K562 (cell line): ENCODE measurements around the gene ATG14. TPM values are rescaled to one million over a fixed set of nuclear protein-coding genes. Genes with fewer than 3 reads are reported as not detected.

ENCODE experiments used
- ATAC-seq: fragments of 200-7000 bp; cut with Tn5 transposase; 3 replicates; pipeline ENCODE4 v1.9.1; 2020; ENCODE audit warnings: moderate library complexity
- BruUV-seq: library from RNA; stranded (reverse); fragments of 400-500 nt; replicated peaks from 2 replicates; lab custom pipeline; 2021; lab: Mats Ljungman, UMichigan
- CTCF ChIA-PET: fragments of 300-600 bp; formaldehyde crosslinking; extraction: SDS; loops from one replicate; lab custom pipeline; 2021; ENCODE audit warnings: low intra/inter-chr PET ratio; lab: Yijun Ruan, JAX
- POLR2A ChIA-PET: fragments of 300-600, 350-650 bp; sonication (Branson Sonifier 250); formaldehyde crosslinking; extraction: SDS; loops from one replicate; lab custom pipeline; 2021; ENCODE audit warnings: antibody characterized with exemption, inconsistent platforms; lab: Yijun Ruan, JAX
- DNase-seq, 4 experiments: peaks; one replicate each; pipeline versions ENCODE4 v3.0.0 to v3.0.0-alpha.2; 2011 to 2018; ENCODE audit warnings: low spot score in 3 of 4, mixed read lengths in 3 of 4; ENCODE audit errors: extremely low read depth in 1 of 4
- FAIRE-seq: peaks from 2 replicates; lab custom pipeline; 2011; peaks lifted over from hg19 to GRCh38; lab: Jason Lieb, UNC
- H2AFZ ChIP-seq: 2 replicates; pipeline ENCODE4 v1.6.0; 2011; ENCODE audit warnings: low read depth, low read length, control low read depth, inconsistent platforms
- H3K27ac ChIP-seq: fragments of 200-600 bp; 3 replicates; pipeline ENCODE4 v1.8.0; 2011; ENCODE audit warnings: low read depth, mild to moderate bottlenecking, control low read depth, inconsistent platforms, low read length, moderate library complexity, mixed read lengths; ENCODE audit errors: extremely low read depth
- H3K27me3 ChIP-seq, 2 experiments: fragments of 300-600 bp in 1 of 2; 2 replicates in 1 of 2; 3 replicates in 1 of 2; pipeline versions ENCODE4 v1.6.0 to v1.8.0; 2011; ENCODE audit warnings: inconsistent platforms in 2 of 2, low read length in 2 of 2, mild to moderate bottlenecking in 1 of 2, mixed read lengths in 1 of 2, moderate library complexity in 1 of 2; ENCODE audit not compliant: control insufficient read depth in 2 of 2, insufficient read depth in 2 of 2
- H3K36me3 ChIP-seq: fragments of 300-600 bp; 3 replicates; pipeline ENCODE4 v1.8.0; 2011; ENCODE audit warnings: mild to moderate bottlenecking, low read length, inconsistent platforms; ENCODE audit not compliant: control insufficient read depth, insufficient read depth
- H3K4me1 ChIP-seq, 2 experiments: fragments of 200-600 bp in 1 of 2; replicated peaks in 1 of 2; 2 replicates in 1 of 2; 3 replicates in 1 of 2; pipeline versions ENCODE4 v1.5.1 to v1.8.0; 2011; ENCODE audit warnings: inconsistent platforms in 2 of 2, low read length in 2 of 2, mild to moderate bottlenecking in 1 of 2, mixed read lengths in 1 of 2, moderate library complexity in 1 of 2; ENCODE audit not compliant: control insufficient read depth in 2 of 2, insufficient read depth in 2 of 2
- H3K4me2 ChIP-seq: 2 replicates; pipeline ENCODE4 v1.6.1; 2011; ENCODE audit warnings: low read length, control low read depth, inconsistent platforms, mixed read lengths; ENCODE audit not compliant: insufficient read depth
- H3K4me3 ChIP-seq: fragments of 200-600 bp; sonication (generic), shearing (Covaris generic); 2 replicates; pipeline ENCODE4 v1.5.1; 2016; ENCODE audit warnings: control low read depth, inconsistent platforms
- H3K79me2 ChIP-seq: fragments of 200-600 bp; 3 replicates; pipeline ENCODE4 v1.8.0; 2011; ENCODE audit warnings: low read length, inconsistent platforms; ENCODE audit not compliant: control insufficient read depth, insufficient read depth
- H3K9ac ChIP-seq, 2 experiments: 2 replicates each; pipeline versions ENCODE4 v1.6.0 to v1.6.1; 2011; ENCODE audit warnings: low read depth in 2 of 2, low read length in 2 of 2, control low read depth in 1 of 2, inconsistent platforms in 1 of 2, mild to moderate bottlenecking in 1 of 2, mixed read lengths in 1 of 2; ENCODE audit not compliant: insufficient read depth in 1 of 2
- H3K9me1 ChIP-seq: one replicate; pipeline ENCODE4 v1.6.0; 2011; ENCODE audit warnings: inconsistent platforms, mild to moderate bottlenecking, low read length, moderate library complexity; ENCODE audit not compliant: control insufficient read depth, insufficient read depth
- H3K9me3 ChIP-seq: replicated peaks from 2 replicates; pipeline ENCODE4 v1.5.1; 2011; ENCODE audit warnings: low read depth, low read length, inconsistent platforms; ENCODE audit not compliant: control insufficient read depth, insufficient read depth
- H4K20me1 ChIP-seq: replicated peaks from 2 replicates; pipeline ENCODE4 v1.6.1; 2011; ENCODE audit warnings: low read length, inconsistent platforms, mixed read lengths; ENCODE audit not compliant: control insufficient read depth, insufficient read depth
- BCL6 ChIP-seq: fragments of 250-450 bp; sonication (Bioruptor Pico); IDR thresholded peaks from 2 replicates; pipeline ENCODE4 v1.4.0; 2020
- BHLHE40 ChIP-seq: IDR thresholded peaks from 2 replicates; pipeline ENCODE4 v1.6.1; 2011; ENCODE audit warnings: low read length, improper control_type of control experiment
- CBFA2T2 ChIP-seq: fragments of 450-650 bp; conservative IDR thresholded peaks from 2 replicates; pipeline ENCODE4 v1.6.1; 2017; ENCODE audit warnings: mild to moderate bottlenecking
- ELF1 ChIP-seq: fragments of 200-800 bp; sonication (Bioruptor generic); IDR thresholded peaks from 2 replicates; pipeline ENCODE4 v1.6.1; 2016; ENCODE audit warnings: missing genetic modification characterization, missing compliant biosample characterization
- JUND ChIP-seq, 2 experiments: IDR thresholded peaks; 2 replicates in 1 of 2; 3 replicates in 1 of 2; pipeline ENCODE4 v1.6.1; 2011; ENCODE audit warnings: borderline replicate concordance in 2 of 2, low read depth in 2 of 2, low read length in 2 of 2, improper control_type of control experiment in 1 of 2, missing biosample characterization in 1 of 2, missing genetic modification characterization in 1 of 2, missing genetic modification reagents in 1 of 2
- NBN ChIP-seq: fragments of 450-650 bp; IDR thresholded peaks from 2 replicates; pipeline ENCODE4 v1.6.1; 2016; ENCODE audit warnings: low read depth, mild to moderate bottlenecking
- POLR3G ChIP-seq: IDR thresholded peaks from 2 replicates; pipeline ENCODE4 v1.6.1; 2011; ENCODE audit not compliant: insufficient read length, insufficient replicate concordance; ENCODE audit errors: extremely low read depth
- RBBP5 ChIP-seq: fragments of 200-600 bp; sonication (generic); IDR thresholded peaks from 2 replicates; pipeline ENCODE4 v1.6.1; 2012; ENCODE audit warnings: borderline replicate concordance, mild to moderate bottlenecking, low read length, control low read depth, inconsistent platforms; ENCODE audit not compliant: insufficient read depth, poor library complexity, severe bottlenecking
- RBM15 ChIP-seq: fragments of 200-400 bp; formaldehyde crosslinking; IDR thresholded peaks from 2 replicates; pipeline ENCODE4 v1.6.1; 2018; ENCODE audit warnings: mild to moderate bottlenecking, low read length, moderate library complexity; ENCODE audit not compliant: insufficient read depth
- TAL1 ChIP-seq: fragments of 450-650 bp; IDR thresholded peaks from 2 replicates; pipeline ENCODE4 v1.6.1; 2016; ENCODE audit warnings: mild to moderate bottlenecking
- TEAD4 ChIP-seq, 2 experiments: sonication (generic) in 1 of 2; formaldehyde crosslinking in 1 of 2; IDR thresholded peaks; 2 replicates each; pipeline versions ENCODE4 v1.6.1 to v1.8.0; 2012 to 2022; ENCODE audit warnings: borderline replicate concordance in 1 of 2, inconsistent platforms in 1 of 2, low read length in 1 of 2, mild to moderate bottlenecking in 1 of 2, missing genetic modification reagents in 1 of 2
- TRIM28 ChIP-seq: fragments of 450-650 bp; IDR thresholded peaks from 2 replicates; pipeline ENCODE4 v1.6.1; 2017
- ZNF232 ChIP-seq: sonication (generic); formaldehyde crosslinking; IDR thresholded peaks from 2 replicates; pipeline ENCODE4 v1.8.0; 2022; ENCODE audit warnings: mild to moderate bottlenecking, missing genetic modification reagents
- ZNF445 ChIP-seq: fragments of 250-450 bp; sonication (Bioruptor Pico); IDR thresholded peaks from 2 replicates; pipeline ENCODE4 v1.4.0; 2020; ENCODE audit warnings: low read depth, mild to moderate bottlenecking, moderate library complexity
- ZNF507 ChIP-seq: conservative IDR thresholded peaks from 2 replicates; pipeline ENCODE4 v1.6.1; 2017; ENCODE audit warnings: missing genetic modification characterization, missing compliant biosample characterization
- ZSCAN32 ChIP-seq: fragments of 450-650 bp; formaldehyde crosslinking; IDR thresholded peaks from 2 replicates; pipeline ENCODE4 v1.4.0; 2020; ENCODE audit warnings: mild to moderate bottlenecking, moderate library complexity
- WGBS: fragments of 100-300 bp; shearing (Covaris generic); methylation state at CpG from one replicate; pipeline ENCODE4 v1.1.6; 2016; ENCODE audit warnings: low coverage, mixed read lengths; ENCODE audit not compliant: insufficient coverage; ENCODE audit errors: missing lambda C conversion rate; 5-methylcytosine and 5-hydroxymethylcytosine counted together
- in situ Hi-C: fragments of 300-500 bp; cut with MboI; formaldehyde crosslinking; loops from 4 replicates; pipeline ENCODE4 v1.15.0; 2018; ENCODE audit warnings: inconsistent platforms, mixed read lengths
- intact Hi-C: fragments of 100-400 bp; cut with micrococcal nuclease; formaldehyde crosslinking; loops from 2 replicates; pipeline ENCODE4 v1.14.2; 2022
- polyA plus RNA-seq, 8 experiments: library from polyadenylated mRNA; depleted of rRNA in 4 of 8; stranded (reverse) in 5 of 8; unstranded in 3 of 8; fragments of >200 nt; fragmentation: Nextera tagmentation in 2 of 8; fragmentation: Illumina TruSeq in 1 of 8; extraction: Ambion mirVana in 2 of 8; extraction: Trizol in 1 of 8; gene quantifications; 2 replicates each; pipeline versions ENCODE4 v1.2.1 to v1.2.3, GENCODE V29; 2011 to 2014; ENCODE audit warnings: inconsistent platforms in 1 of 8, missing spikeins in 1 of 8
- total RNA-seq, 7 experiments: library from RNA; depleted of rRNA in 6 of 7; stranded (reverse); fragments of >200 nt in 6 of 7; fragmentation: Illumina TruSeq in 2 of 7; extraction: Trizol in 2 of 7; gene quantifications; 2 replicates each; pipeline versions ENCODE4 v1.2.1 to v1.2.3, GENCODE V29; 2011 to 2021; ENCODE audit warnings: low replicate concordance in 1 of 7
- TF ChIP-seq, protein P1 (sequence below): fragments of 250-450 bp; sonication (Bioruptor Pico); IDR thresholded peaks from 2 replicates; pipeline ENCODE4 v1.4.0; 2020
- TF ChIP-seq, protein P2 (sequence below): fragments of 450-650 bp; formaldehyde crosslinking; IDR thresholded peaks from 2 replicates; pipeline ENCODE4 v1.4.0; 2020; ENCODE audit warnings: mild to moderate bottlenecking
- TF ChIP-seq, protein P3 (sequence below): fragments of 250-450 bp; sonication (Bioruptor Pico); IDR thresholded peaks from 2 replicates; pipeline ENCODE4 v1.8.0; 2022; ENCODE audit warnings: inconsistent platforms, mild to moderate bottlenecking, moderate library complexity, borderline replicate concordance

The ATG14 gene
- total and polyA plus RNA-seq, 9 of the 15 experiments (the other 6 are each of a cell fraction or from before 2014, with no cell fraction given), result 0.55 to 4.2 (median 3.5) TPM

DNA sequence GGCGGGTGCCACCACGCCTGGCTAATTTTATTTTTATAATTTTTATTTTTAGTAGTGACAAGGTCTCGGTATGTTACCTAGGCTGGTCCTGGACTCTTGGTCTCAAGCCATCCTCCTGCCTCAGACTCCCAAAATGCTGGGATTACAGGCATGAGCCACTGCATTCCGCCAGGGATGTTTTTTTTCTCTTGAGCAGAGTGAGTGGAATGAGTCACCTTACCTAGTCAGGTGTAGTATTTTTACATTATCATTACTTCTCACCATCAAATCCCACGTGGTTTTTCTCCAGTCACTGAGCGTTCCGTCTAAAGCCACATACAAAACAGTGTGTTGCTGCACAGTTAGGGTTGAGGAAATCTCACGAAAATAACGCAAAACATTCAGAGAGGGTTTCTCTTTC lies 29.7 kb upstream of the ATG14 start:
- Histone ChIP-seq H3K9me3 (no peaks in the 10 kb centered on the region), H3K4me3 (no peak overlapping the region), H2AFZ (no peak overlapping the region), H3K36me3 (no peaks in the 10 kb centered on the region), H4K20me1 (no peaks in the 10 kb centered on the region), H3K27me3 (peaks cover 0 to 4% of the 10 kb centered on the region in 2 experiments; a peak in 1 of 5 replicates), H3K4me2 (no peak overlapping the region), H3K4me1 (peaks cover 0 to 4% of the 10 kb centered on the region in 2 experiments; a peak in 2 of 5 replicates), H3K27ac (no peak overlapping the region), H3K79me2 (no peaks in the 10 kb centered on the region)
- BruUV-seq, result no TSS peak
- in situ Hi-C loops (loop anchor here (10.0 kb wide), 1 partner anchor 1034 kb away; no protein-coding TSS in a partner anchor), intact Hi-C loops (loop anchor here (10.0 kb wide), 2 partner anchors 254 to 284 kb away; no protein-coding TSS in a partner anchor)
- CTCF ChIA-PET, result no interaction called here
- no peak for ATAC-seq
- no peak for FAIRE-seq
- WGBS, result 10% methylated on average over 9 of the region's 9 CpGs
- DNase-seq, result no peak
- no peak for TF ChIP-seq BCL6
- TF ChIP-seq TAL1, result no peak
- no peak for TF ChIP-seq ZSCAN32 (CRISPR knock-in tag)
- no peak for TF ChIP-seq NBN
- TF ChIP-seq ZNF232 (CRISPR knock-in tag), result no peak
- no peak for TF ChIP-seq RBM15
- TF ChIP-seq RBBP5, result no peak
- TF ChIP-seq CBFA2T2, result no peak
- no peak for TF ChIP-seq JUND (IDR thresholded peaks at IDR 0.05; ENCODE audit: borderline replicate concordance, low read depth, low read length)
- TF ChIP-seq JUND (tag; IDR thresholded peaks at IDR 0.05; ENCODE audit: borderline replicate concordance, low read depth, low read length), result no peak
- TF ChIP-seq, protein P1, sequence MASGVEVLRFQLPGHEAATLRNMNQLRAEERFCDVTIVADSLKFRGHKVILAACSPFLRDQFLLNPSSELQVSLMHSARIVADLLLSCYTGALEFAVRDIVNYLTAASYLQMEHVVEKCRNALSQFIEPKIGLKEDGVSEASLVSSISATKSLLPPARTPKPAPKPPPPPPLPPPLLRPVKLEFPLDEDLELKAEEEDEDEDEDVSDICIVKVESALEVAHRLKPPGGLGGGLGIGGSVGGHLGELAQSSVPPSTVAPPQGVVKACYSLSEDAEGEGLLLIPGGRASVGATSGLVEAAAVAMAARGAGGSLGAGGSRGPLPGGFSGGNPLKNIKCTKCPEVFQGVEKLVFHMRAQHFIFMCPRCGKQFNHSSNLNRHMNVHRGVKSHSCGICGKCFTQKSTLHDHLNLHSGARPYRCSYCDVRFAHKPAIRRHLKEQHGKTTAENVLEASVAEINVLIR (CRISPR knock-in tag), result no peak
- TF ChIP-seq TRIM28, result no peak
- TF ChIP-seq ZNF445 (CRISPR knock-in tag), result no peak
- no peak for TF ChIP-seq ZNF507 (tag)
- TF ChIP-seq, protein P2, sequence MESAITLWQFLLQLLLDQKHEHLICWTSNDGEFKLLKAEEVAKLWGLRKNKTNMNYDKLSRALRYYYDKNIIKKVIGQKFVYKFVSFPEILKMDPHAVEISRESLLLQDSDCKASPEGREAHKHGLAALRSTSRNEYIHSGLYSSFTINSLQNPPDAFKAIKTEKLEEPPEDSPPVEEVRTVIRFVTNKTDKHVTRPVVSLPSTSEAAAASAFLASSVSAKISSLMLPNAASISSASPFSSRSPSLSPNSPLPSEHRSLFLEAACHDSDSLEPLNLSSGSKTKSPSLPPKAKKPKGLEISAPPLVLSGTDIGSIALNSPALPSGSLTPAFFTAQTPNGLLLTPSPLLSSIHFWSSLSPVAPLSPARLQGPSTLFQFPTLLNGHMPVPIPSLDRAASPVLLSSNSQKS (CRISPR knock-in tag), result no peak
- TF ChIP-seq ELF1 (tag), result no peak
- no peak for TF ChIP-seq TEAD4 (IDR thresholded peaks at IDR 0.05; ENCODE audit: low read length)
- TF ChIP-seq TEAD4 (CRISPR knock-in tag; IDR thresholded peaks at IDR 0.05; ENCODE audit: borderline replicate concordance), result no peak
- TF ChIP-seq POLR3G, result no peak
- TF ChIP-seq, protein P3, sequence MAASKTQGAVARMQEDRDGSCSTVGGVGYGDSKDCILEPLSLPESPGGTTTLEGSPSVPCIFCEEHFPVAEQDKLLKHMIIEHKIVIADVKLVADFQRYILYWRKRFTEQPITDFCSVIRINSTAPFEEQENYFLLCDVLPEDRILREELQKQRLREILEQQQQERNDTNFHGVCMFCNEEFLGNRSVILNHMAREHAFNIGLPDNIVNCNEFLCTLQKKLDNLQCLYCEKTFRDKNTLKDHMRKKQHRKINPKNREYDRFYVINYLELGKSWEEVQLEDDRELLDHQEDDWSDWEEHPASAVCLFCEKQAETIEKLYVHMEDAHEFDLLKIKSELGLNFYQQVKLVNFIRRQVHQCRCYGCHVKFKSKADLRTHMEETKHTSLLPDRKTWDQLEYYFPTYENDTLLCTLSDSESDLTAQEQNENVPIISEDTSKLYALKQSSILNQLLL, result no peak
- no peak for TF ChIP-seq BHLHE40
- TF ChIP-seq, all 486 proteins: peak for 0
- no peaks in the 10 kb centered on the region for H3K9me1 ChIP-seq
- no peak overlapping the region for H3K9ac ChIP-seq
- POLR2A ChIA-PET, result no interaction called here
